Upper lobe of left lung (tissue), 4 donors: ENCODE results near the gene SPANXN2.

Experiments
- EP300 ChIP-seq, 4 donors: sonication (generic); formaldehyde crosslinking; IDR thresholded peaks; one replicate each; pipeline ENCODE4 v1.5.1; 2017; ENCODE audit warnings: antibody characterized with exemption in 4 of 4, control low read depth in 2 of 4
- POLR2A ChIP-seq, 4 donors: fragments of 450-650 bp; IDR thresholded peaks; one replicate each; pipeline ENCODE4 v1.5.1; 2016 to 2017; ENCODE audit warnings: antibody characterized with exemption in 4 of 4, mild to moderate bottlenecking in 2 of 4
- TF ChIP-seq, protein P1 (sequence below), 6 experiments: fragments of 450-650 bp in 4 of 6; fragments of 200-600 bp in 2 of 6; sonication (generic) in 2 of 6; IDR thresholded peaks; one replicate each; pipeline ENCODE4 v1.5.1; 2016 to 2019; ENCODE audit warnings: antibody characterized with exemption in 6 of 6

DNA sequence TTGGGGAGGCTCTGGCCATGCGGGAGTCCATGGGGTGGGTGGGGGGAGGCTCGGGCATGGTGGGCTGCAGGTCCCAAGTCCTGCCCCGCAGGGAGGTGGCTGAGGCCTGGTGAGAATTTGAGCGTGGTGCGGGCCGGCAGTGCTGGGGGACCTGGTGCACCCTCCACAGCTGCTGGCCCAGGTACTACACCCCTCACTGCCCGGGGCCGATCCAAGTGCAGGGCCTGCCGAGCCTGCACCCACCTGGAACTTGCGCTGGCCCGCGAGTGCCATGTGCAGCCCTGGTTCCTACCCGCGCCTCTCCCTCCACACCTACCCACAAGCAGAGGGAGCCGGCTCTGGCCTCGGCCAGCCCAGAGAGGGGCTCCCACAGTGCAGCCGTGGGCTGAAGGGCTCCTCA is 5.7 kb upstream of the SPANXN2 start:
- TF ChIP-seq POLR2A (IDR thresholded peaks at IDR 0.05) (no peak), EP300 (IDR thresholded peaks at IDR 0.05) (no peak)
- TF ChIP-seq, protein P1, sequence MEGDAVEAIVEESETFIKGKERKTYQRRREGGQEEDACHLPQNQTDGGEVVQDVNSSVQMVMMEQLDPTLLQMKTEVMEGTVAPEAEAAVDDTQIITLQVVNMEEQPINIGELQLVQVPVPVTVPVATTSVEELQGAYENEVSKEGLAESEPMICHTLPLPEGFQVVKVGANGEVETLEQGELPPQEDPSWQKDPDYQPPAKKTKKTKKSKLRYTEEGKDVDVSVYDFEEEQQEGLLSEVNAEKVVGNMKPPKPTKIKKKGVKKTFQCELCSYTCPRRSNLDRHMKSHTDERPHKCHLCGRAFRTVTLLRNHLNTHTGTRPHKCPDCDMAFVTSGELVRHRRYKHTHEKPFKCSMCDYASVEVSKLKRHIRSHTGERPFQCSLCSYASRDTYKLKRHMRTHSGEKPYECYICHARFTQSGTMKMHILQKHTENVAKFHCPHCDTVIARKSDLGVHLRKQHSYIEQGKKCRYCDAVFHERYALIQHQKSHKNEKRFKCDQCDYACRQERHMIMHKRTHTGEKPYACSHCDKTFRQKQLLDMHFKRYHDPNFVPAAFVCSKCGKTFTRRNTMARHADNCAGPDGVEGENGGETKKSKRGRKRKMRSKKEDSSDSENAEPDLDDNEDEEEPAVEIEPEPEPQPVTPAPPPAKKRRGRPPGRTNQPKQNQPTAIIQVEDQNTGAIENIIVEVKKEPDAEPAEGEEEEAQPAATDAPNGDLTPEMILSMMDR (IDR thresholded peaks at IDR 0.05): no peak
